ENCODE data around the gene CEP128. TPM values are rescaled to one million over a fixed set of nuclear protein-coding genes. Genes with fewer than 3 reads are reported as not detected.
"Not testable (repeated sequence)": the region's sequence is repeated elsewhere in the genome, so short reads cannot be mapped to it uniquely, and the experiment has no call there.

CEP128 gene
- polyA plus RNA-seq, 6 donors from 2014 or later = 1.5 to 5.1 (median 2.7) TPM

- H3K36me3 Mint-ChIP-seq = peaks cover 0 to 26% of the 10 kb centered on the region in 2 donors
- not testable (repeated sequence) for H3K27ac Mint-ChIP-seq; H3K9me3 Mint-ChIP-seq; ATAC-seq (ENCODE audit: low read depth in 2 of 2); H3K27me3 Mint-ChIP-seq; H3K4me3 Mint-ChIP-seq; H3K4me1 Mint-ChIP-seq; DNase-seq
Measured at GRCh38 chr14:80912013-80912412, 29.5 kb downstream of the CEP128 start.

GRCh38 chr14:80906946-80907345 is 34.6 kb downstream of the CEP128 start:
- Mint-ChIP-seq H3K27me3 (no peaks in the 10 kb centered on the region), H3K27ac (no peak overlapping the region), H3K4me3 (no peak overlapping the region), H3K4me1 (no peaks in the 10 kb centered on the region), H3K9me3 (no peaks in the 10 kb centered on the region), H3K36me3 (peaks cover 0 to 21% of the 10 kb centered on the region in 2 donors)
- ATAC-seq (ENCODE audit: low read depth in 2 of 2) = no peak
- no peak for DNase-seq

- ATAC-seq (ENCODE audit: low read depth in 2 of 2) (no peak), DNase-seq (no peak)
- no peaks in the 10 kb centered on the region for H3K9me3 Mint-ChIP-seq
- H3K4me3 Mint-ChIP-seq = no peak overlapping the region
- H3K27me3 Mint-ChIP-seq = no peaks in the 10 kb centered on the region
- no peak overlapping the region for H3K27ac Mint-ChIP-seq
- H3K4me1 Mint-ChIP-seq = no peaks in the 10 kb centered on the region
- peaks cover 0 to 26% of the 10 kb centered on the region in 2 donors for H3K36me3 Mint-ChIP-seq
Measured at GRCh38 chr14:80906336-80906735, 35.2 kb downstream of the CEP128 start.

GRCh38 chr14:80902608-80903007 is 38.9 kb downstream of the CEP128 start:
- Mint-ChIP-seq H3K9me3 (no peaks in the 10 kb centered on the region), H3K4me1 (no peaks in the 10 kb centered on the region), H3K4me3 (no peak overlapping the region), H3K27ac (no peak overlapping the region), H3K27me3 (no peaks in the 10 kb centered on the region), H3K36me3 (peaks cover 0 to 33% of the 10 kb centered on the region in 2 donors)
- no peak for ATAC-seq (ENCODE audit: low read depth in 2 of 2)
- DNase-seq = no peak

GRCh38 chr14:80901822-80902221 is 39.7 kb downstream of the CEP128 start:
- no peaks in the 10 kb centered on the region for H3K4me1 Mint-ChIP-seq

GRCh38 chr14:80901260-80901659 is 40.3 kb downstream of the CEP128 start:
- ATAC-seq (ENCODE audit: low read depth in 2 of 2) (no peak), DNase-seq (no peak)
- Mint-ChIP-seq H3K27ac (no peak overlapping the region), H3K27me3 (no peaks in the 10 kb centered on the region), H3K9me3 (no peaks in the 10 kb centered on the region), H3K36me3 (peaks cover 0 to 27% of the 10 kb centered on the region in 2 donors), H3K4me1 (no peaks in the 10 kb centered on the region), H3K4me3 (no peak overlapping the region)

More at GRCh38 chr14:80901822-80902221, 39.7 kb downstream of the CEP128 start:
- H3K36me3 Mint-ChIP-seq = peaks cover 0 to 33% of the 10 kb centered on the region in 2 donors
- no peak overlapping the region for H3K4me3 Mint-ChIP-seq
- ATAC-seq (ENCODE audit: low read depth in 2 of 2) (no peak), DNase-seq (no peak)
- no peak overlapping the region for H3K27ac Mint-ChIP-seq
- no peaks in the 10 kb centered on the region for H3K9me3 Mint-ChIP-seq
- no peaks in the 10 kb centered on the region for H3K27me3 Mint-ChIP-seq

- H3K9me3 Mint-ChIP-seq = peaks cover 17 to 42% (median 31%) of the 10 kb centered on the region in 7 donors
- ATAC-seq (ENCODE audit: low read depth in 2 of 2) (no peak), DNase-seq (no peak)
- peaks cover 0 to 3% (median 0%) of the 10 kb centered on the region in 3 donors for H3K4me1 Mint-ChIP-seq
- H3K4me3 Mint-ChIP-seq = no peak overlapping the region
- no peaks in the 10 kb centered on the region for H3K27me3 Mint-ChIP-seq
- no peak overlapping the region for H3K27ac Mint-ChIP-seq
- peaks cover 20 to 26% of the 10 kb centered on the region in 2 donors for H3K36me3 Mint-ChIP-seq
Measured at GRCh38 chr14:80872645-80873044, 68.9 kb downstream of the CEP128 start.

- peaks cover 14 to 25% of the 10 kb centered on the region in 2 donors for H3K36me3 Mint-ChIP-seq
- H3K4me3 Mint-ChIP-seq = no peak overlapping the region
- peaks cover 18 to 49% (median 47%) of the 10 kb centered on the region in 7 donors for H3K9me3 Mint-ChIP-seq
- H3K4me1 Mint-ChIP-seq = no peaks in the 10 kb centered on the region
- no peak for ATAC-seq (ENCODE audit: low read depth in 2 of 2)
- H3K27ac Mint-ChIP-seq = peak overlapping the region in 1 of 6 donors; percentile 19
- no peaks in the 10 kb centered on the region for H3K27me3 Mint-ChIP-seq
- DNase-seq = no peak
Measured at GRCh38 chr14:80868260-80868659, 73.3 kb downstream of the CEP128 start.

GRCh38 chr14:80867798-80868197 is 73.7 kb downstream of the CEP128 start:
- ATAC-seq (ENCODE audit: low read depth in 2 of 2) (no peak), DNase-seq (no peak)
- Mint-ChIP-seq H3K27ac (peak overlapping the region in 1 of 6 donors; percentile 39), H3K36me3 (peaks cover 14 to 25% of the 10 kb centered on the region in 2 donors), H3K27me3 (no peaks in the 10 kb centered on the region), H3K4me3 (no peak overlapping the region), H3K4me1 (no peaks in the 10 kb centered on the region), H3K9me3 (peaks cover 18 to 49% (median 47%) of the 10 kb centered on the region in 7 donors)

GRCh38 chr14:80867091-80867490 is 74.4 kb downstream of the CEP128 start:
- Mint-ChIP-seq H3K27me3 (no peaks in the 10 kb centered on the region), H3K4me1 (no peaks in the 10 kb centered on the region), H3K36me3 (peaks cover 14 to 25% of the 10 kb centered on the region in 2 donors), H3K4me3 (no peak overlapping the region), H3K9me3 (peaks cover 18 to 49% (median 44%) of the 10 kb centered on the region in 7 donors), H3K27ac (peak overlapping the region in 1 of 6 donors; percentile 39)
- ATAC-seq (ENCODE audit: low read depth in 2 of 2) = no peak
- DNase-seq = no peak

GRCh38 chr14:80865565-80865964 is 76.0 kb downstream of the CEP128 start:
- no peak overlapping the region for H3K4me3 Mint-ChIP-seq
- H3K27me3 Mint-ChIP-seq = no peaks in the 10 kb centered on the region
- no peak overlapping the region for H3K27ac Mint-ChIP-seq
- peaks cover 7 to 25% of the 10 kb centered on the region in 2 donors for H3K36me3 Mint-ChIP-seq
- H3K9me3 Mint-ChIP-seq = peaks cover 15 to 45% (median 35%) of the 10 kb centered on the region in 7 donors
- DNase-seq (no peak), ATAC-seq (ENCODE audit: low read depth in 2 of 2) (no peak)
- H3K4me1 Mint-ChIP-seq = no peaks in the 10 kb centered on the region

- DNase-seq (no peak), ATAC-seq (ENCODE audit: low read depth in 2 of 2) (no peak)
- Mint-ChIP-seq H3K9me3 (peaks cover 6 to 20% (median 17%) of the 10 kb centered on the region in 7 donors), H3K27me3 (no peaks in the 10 kb centered on the region), H3K4me3 (no peak overlapping the region), H3K4me1 (no peaks in the 10 kb centered on the region), H3K36me3 (peaks cover 0 to 11% of the 10 kb centered on the region in 2 donors), H3K27ac (no peak overlapping the region)
Measured at GRCh38 chr14:80862983-80863382, 78.6 kb downstream of the CEP128 start.

GRCh38 chr14:80862541-80862940 is 79.0 kb downstream of the CEP128 start:
- Mint-ChIP-seq H3K4me1 (no peaks in the 10 kb centered on the region), H3K27me3 (no peaks in the 10 kb centered on the region), H3K36me3 (peaks cover 0 to 6% of the 10 kb centered on the region in 2 donors), H3K27ac (no peak overlapping the region), H3K9me3 (peaks cover 3 to 16% (median 13%) of the 10 kb centered on the region in 7 donors), H3K4me3 (no peak overlapping the region)
- DNase-seq (no peak), ATAC-seq (ENCODE audit: low read depth in 2 of 2) (no peak)

GRCh38 chr14:80850197-80850814 is 91.2 kb downstream of the CEP128 start:
- Mint-ChIP-seq H3K27me3 (no peaks in the 10 kb centered on the region), H3K4me3 (no peak overlapping the region), H3K27ac (no peak overlapping the region), H3K36me3 (no peaks in the 10 kb centered on the region), H3K9me3 (no peaks in the 10 kb centered on the region), H3K4me1 (no peaks in the 10 kb centered on the region)
- DNase-seq (peak; percentile 7), ATAC-seq (ENCODE audit: low read depth in 2 of 2) (no peak)
